GM10266 (cell line): ENCODE data around the gene SERINC2.

Experiments
- DNase-seq: peaks from one replicate; pipeline ENCODE4 v3.0.0; 2012; ENCODE audit errors: extremely low spot score
- TF ChIP-seq, protein P1 (sequence below): IDR thresholded peaks from 2 replicates; pipeline ENCODE4 v1.5.1; 2012; ENCODE audit warnings: mild to moderate bottlenecking, low read depth; ENCODE audit not compliant: control insufficient read depth, insufficient read depth; ENCODE audit errors: missing control alignments

The SERINC2 gene

DNA sequence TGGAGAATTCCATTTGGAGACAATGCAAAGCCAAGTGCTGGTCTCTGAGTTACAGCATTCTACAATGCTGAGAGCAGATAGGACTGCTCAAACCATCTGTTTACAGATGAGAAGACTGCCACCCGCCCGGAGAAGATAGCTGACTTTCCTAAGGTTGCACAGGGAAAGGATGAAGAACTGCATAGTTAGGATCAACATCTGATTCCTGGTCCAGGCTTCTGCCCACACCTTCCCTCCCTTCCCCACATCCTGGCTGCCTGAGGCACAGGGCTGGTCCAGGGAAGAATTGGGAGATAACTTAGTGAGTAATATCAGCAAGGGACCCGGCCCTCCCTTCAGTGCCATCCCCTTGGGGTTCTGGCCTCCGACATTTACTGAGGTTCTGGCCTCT lies 2.0 kb downstream of the SERINC2 start:
- DNase-seq: no peak

DNA sequence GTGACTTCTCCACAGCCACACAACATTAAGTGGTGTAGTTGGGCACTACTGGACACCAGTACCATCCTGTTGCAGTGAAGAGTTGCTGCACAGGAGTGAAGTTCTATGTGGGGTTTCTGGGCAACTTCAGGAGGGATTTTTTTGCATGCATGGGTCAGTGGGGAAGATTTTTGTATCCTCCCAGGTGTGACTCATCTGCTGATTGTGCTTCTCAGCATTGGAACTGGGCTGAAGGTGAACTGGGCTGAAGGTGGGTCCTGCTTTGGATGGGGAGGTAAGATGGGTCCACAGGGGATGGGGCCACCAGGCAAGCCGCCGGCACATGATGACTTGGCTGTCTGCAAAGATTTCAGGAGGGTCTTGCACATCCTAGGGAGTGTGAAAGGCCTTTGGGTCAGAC lies 2.6 kb downstream of the SERINC2 start:
- TF ChIP-seq, protein P1, sequence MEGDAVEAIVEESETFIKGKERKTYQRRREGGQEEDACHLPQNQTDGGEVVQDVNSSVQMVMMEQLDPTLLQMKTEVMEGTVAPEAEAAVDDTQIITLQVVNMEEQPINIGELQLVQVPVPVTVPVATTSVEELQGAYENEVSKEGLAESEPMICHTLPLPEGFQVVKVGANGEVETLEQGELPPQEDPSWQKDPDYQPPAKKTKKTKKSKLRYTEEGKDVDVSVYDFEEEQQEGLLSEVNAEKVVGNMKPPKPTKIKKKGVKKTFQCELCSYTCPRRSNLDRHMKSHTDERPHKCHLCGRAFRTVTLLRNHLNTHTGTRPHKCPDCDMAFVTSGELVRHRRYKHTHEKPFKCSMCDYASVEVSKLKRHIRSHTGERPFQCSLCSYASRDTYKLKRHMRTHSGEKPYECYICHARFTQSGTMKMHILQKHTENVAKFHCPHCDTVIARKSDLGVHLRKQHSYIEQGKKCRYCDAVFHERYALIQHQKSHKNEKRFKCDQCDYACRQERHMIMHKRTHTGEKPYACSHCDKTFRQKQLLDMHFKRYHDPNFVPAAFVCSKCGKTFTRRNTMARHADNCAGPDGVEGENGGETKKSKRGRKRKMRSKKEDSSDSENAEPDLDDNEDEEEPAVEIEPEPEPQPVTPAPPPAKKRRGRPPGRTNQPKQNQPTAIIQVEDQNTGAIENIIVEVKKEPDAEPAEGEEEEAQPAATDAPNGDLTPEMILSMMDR: no peak

More for the DNA sequence above, 2.0 kb downstream of the SERINC2 start:
- TF ChIP-seq, protein P1: no peak

GRCh38 chr1:31416101-31416736 lies 3.2 kb downstream of the SERINC2 start:
- DNase-seq: no peak
- TF ChIP-seq, protein P1: no peak

More for the DNA sequence above, 2.6 kb downstream of the SERINC2 start:
- no peak for DNase-seq

DNA sequence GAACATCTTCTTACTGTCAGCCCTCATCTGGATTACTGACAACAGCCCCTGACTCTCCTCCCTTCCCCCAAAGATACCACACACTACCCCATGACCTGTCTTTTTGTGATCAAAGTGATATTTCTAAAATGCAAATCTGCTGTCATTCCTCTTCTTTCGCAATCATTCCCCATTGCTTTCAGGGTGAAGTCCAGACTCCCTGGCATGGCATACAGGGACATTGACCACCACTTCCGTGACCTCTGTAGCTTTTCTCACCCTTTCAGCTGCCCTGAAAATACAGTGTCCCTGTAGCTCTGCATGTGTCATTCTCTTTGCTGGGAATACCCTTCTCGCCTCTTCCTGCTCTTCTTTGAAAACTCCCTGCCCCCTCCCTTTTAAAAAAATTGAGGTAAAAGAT lies 4.1 kb downstream of the SERINC2 start:
- TF ChIP-seq, protein P1: no peak
- DNase-seq: no peak

DNA sequence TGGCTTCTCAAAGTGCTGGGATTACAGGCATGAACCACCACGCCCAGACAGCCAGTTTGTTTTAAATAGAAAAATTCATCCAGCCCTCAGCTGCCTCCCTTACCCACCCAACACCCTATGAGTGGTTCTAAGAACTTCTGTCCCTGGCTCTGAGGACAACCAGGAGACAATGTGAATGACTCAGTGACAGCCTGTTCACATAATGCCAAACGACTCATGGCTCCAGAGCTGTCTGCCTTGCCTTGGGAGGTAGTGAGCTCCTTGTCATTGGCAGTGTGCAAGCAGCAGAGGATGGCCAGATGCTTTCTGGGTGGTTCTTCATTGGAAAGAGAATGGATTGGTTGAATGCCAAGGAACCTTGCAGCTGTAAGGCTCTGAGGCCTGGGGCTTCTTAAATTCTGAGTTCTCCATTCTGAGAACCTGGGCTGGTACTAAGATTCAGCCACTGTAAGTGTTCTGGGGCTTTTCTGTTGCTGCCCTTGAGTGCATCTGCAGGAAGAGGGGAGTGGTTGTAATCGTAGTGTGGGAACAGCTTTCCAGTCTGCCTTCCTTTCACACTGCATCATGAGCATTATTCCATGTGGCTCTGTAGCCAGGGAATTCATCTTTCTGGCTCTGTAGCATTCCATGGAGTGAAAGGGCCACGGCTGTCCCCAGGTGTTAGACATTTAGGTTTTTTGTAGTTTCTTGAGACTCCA lies 5.8 kb downstream of the SERINC2 start:
- TF ChIP-seq, protein P1: no peak

GRCh38 chr1:31420716-31421115 lies 7.7 kb downstream of the SERINC2 start:
- DNase-seq: no peak
- TF ChIP-seq, protein P1: no peak

More for the DNA sequence above, 5.8 kb downstream of the SERINC2 start:
- no peak for DNase-seq

DNA sequence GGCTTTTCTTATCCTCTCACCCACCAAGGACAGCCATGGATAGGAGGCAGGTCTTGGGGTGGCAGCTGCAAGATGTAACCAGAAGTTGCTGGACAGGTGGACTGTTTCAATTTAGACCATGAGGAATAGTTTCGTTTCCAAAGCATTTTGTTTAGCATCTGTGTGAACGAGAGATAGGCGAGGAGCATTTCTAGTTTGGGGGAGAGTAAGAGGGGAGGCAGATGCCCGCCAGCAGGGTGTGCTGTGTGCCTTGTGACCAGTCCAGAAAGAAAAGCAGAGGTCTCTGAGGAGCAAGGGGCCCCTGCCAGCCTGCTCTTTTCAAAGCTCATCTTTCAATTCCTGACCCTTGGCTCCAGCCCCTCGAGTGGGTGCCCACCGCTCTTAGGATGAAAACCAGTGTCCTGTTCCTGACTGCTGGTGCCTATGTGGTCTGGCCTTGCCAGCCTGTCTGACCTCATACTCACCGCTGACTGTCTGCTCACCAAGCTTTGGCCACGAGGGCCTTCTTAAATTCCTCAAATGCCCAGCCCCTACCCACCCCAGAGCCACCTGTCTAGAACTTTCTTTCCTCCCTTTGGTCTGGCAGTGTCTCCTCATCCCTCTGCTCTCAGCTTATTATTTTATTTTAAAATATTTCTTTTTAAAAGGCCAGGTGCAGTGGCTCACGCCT lies 8.5 kb downstream of the SERINC2 start:
- no peak for DNase-seq
- TF ChIP-seq, protein P1: peak; percentile 61
